ENCODE results near the gene ENTHD1. TPM values are rescaled to one million over a fixed set of nuclear protein-coding genes. Genes with fewer than 3 reads are reported as not detected.

The ENTHD1 gene
- total RNA-seq, 1 experiment from 2014 or later, result not detected

DNA sequence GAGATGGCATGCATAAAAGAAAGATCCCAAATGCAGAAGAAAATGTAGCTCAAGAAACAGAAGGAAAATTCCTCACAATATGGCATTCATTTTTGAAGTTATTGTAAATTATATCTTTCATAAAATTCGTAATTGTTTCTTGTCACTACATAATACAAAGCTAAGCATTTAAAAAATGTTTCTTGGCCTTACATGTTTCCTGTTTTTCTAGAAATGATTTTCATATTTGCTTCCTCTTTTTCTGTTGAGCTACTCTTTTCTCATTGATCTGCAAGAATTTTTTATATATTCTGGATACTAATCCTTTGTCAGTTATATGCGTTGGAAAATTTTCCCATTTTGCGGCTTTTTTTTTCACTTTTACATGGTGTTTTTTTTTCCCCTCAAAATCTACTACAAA, 48.0 kb downstream of the ENTHD1 start:
- ChIA-PET CTCF (no interaction called here), POLR2A (no interaction called here)
- no peaks in the 10 kb centered on the region for H3K9me3 Mint-ChIP-seq (ENCODE audit: unreplicated experiment)
- Histone ChIP-seq H3K9me3 (no peaks in the 10 kb centered on the region), H3K4me1 (no peaks in the 10 kb centered on the region), H3K27me3 (replicated peaks; ENCODE audit: control insufficient read depth, insufficient read depth, low read length) (no peaks in the 10 kb centered on the region), H3K36me3 (ENCODE audit: control insufficient read depth, insufficient read depth, low read length) (no peaks in the 10 kb centered on the region), H3K4me3 (ENCODE audit: low read depth, low read length) (no peak overlapping the region)
- no peaks in the 10 kb centered on the region for H3K4me1 Mint-ChIP-seq (ENCODE audit: low read depth, unreplicated experiment)
- no peak for TF ChIP-seq CTCF (IDR thresholded peaks at IDR 0.05; ENCODE audit: insufficient read depth in 1 of 2, low read depth in 1 of 2, low read length in 1 of 2, severe bottlenecking in 1 of 2, unreplicated experiment in 1 of 2)
- no peak for DNase-seq
- H3K4me3 Mint-ChIP-seq (ENCODE audit: unreplicated experiment), result no peak overlapping the region
- no peak overlapping the region for H3K27ac Mint-ChIP-seq (ENCODE audit: unreplicated experiment)
- intact Hi-C loops (cut with micrococcal nuclease; ENCODE audit: unreplicated experiment), result no loop called here
- peaks cover 13% of the 10 kb centered on the region for H3K27me3 Mint-ChIP-seq (ENCODE audit: insufficient read depth, unreplicated experiment)
- BruUV-seq (replicated peaks), result no TSS peak
- H3K36me3 Mint-ChIP-seq (ENCODE audit: insufficient read depth, unreplicated experiment), result no peaks in the 10 kb centered on the region

- no peak for TF ChIP-seq CTCF (IDR thresholded peaks at IDR 0.05; ENCODE audit: insufficient read depth in 1 of 2, low read depth in 1 of 2, low read length in 1 of 2, severe bottlenecking in 1 of 2, unreplicated experiment in 1 of 2)
- no peak overlapping the region for H3K27ac Mint-ChIP-seq (ENCODE audit: unreplicated experiment)
- ChIA-PET POLR2A (interaction anchor here (0.5 kb wide), 1 partner anchor 338 kb away, joined by 3 read pairs; the partner anchor contains the start of gene MIEF1), CTCF (interaction anchor here (0.6 kb wide), 1 partner anchor 155 kb away, joined by 3 read pairs; no protein-coding TSS in a partner anchor)
- Histone ChIP-seq H3K9me3 (no peaks in the 10 kb centered on the region), H3K36me3 (ENCODE audit: control insufficient read depth, insufficient read depth, low read length) (no peaks in the 10 kb centered on the region), H3K4me1 (no peaks in the 10 kb centered on the region), H3K4me3 (ENCODE audit: low read depth, low read length) (no peak overlapping the region), H3K27me3 (replicated peaks; ENCODE audit: control insufficient read depth, insufficient read depth, low read length) (no peaks in the 10 kb centered on the region)
- intact Hi-C loops (cut with micrococcal nuclease; ENCODE audit: unreplicated experiment), result no loop called here
- H3K27me3 Mint-ChIP-seq (ENCODE audit: insufficient read depth, unreplicated experiment), result peaks cover 15% of the 10 kb centered on the region
- DNase-seq, result no peak
- no peaks in the 10 kb centered on the region for H3K9me3 Mint-ChIP-seq (ENCODE audit: unreplicated experiment)
- H3K36me3 Mint-ChIP-seq (ENCODE audit: insufficient read depth, unreplicated experiment), result no peaks in the 10 kb centered on the region
- no peaks in the 10 kb centered on the region for H3K4me1 Mint-ChIP-seq (ENCODE audit: low read depth, unreplicated experiment)
- no TSS peak for BruUV-seq (replicated peaks)
- H3K4me3 Mint-ChIP-seq (ENCODE audit: unreplicated experiment), result no peak overlapping the region
These were observed 53.5 kb downstream of the ENTHD1 start for GRCh38 chr22:39839917-39840510.

DNA sequence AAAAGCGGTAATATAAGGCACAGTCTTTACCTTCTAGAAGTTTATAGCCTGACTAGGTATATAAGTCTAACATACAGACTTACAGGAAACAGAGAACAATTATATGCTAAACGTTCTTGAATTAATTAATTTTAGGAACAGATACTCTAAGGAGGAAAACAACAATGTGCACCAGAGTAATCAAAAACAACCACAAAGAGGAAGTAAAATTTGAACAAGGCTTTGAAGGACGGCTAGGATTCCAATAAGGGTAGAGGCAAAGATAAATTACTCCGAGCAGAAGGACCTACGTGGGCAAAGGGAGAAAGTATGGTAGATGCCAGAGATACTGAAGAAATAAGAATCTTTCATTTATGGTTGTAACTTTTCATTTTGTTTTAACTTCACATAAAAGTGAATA, 54.4 kb downstream of the ENTHD1 start:
- Mint-ChIP-seq H3K4me1 (ENCODE audit: low read depth, unreplicated experiment) (no peaks in the 10 kb centered on the region), H3K4me3 (ENCODE audit: unreplicated experiment) (no peak overlapping the region), H3K36me3 (ENCODE audit: insufficient read depth, unreplicated experiment) (no peaks in the 10 kb centered on the region), H3K9me3 (ENCODE audit: unreplicated experiment) (no peaks in the 10 kb centered on the region), H3K27ac (ENCODE audit: unreplicated experiment) (no peak overlapping the region), H3K27me3 (ENCODE audit: insufficient read depth, unreplicated experiment) (peaks cover 10% of the 10 kb centered on the region)
- no peaks in the 10 kb centered on the region for H3K4me1 ChIP-seq
- TF ChIP-seq CTCF (IDR thresholded peaks at IDR 0.05; ENCODE audit: insufficient read depth in 1 of 2, low read depth in 1 of 2, low read length in 1 of 2, severe bottlenecking in 1 of 2, unreplicated experiment in 1 of 2), result no peak
- CTCF ChIA-PET, result interaction anchor here (0.6 kb wide), 1 partner anchor 154 kb away, joined by 3 read pairs; no protein-coding TSS in a partner anchor
- H3K27me3 ChIP-seq (replicated peaks; ENCODE audit: control insufficient read depth, insufficient read depth, low read length), result no peaks in the 10 kb centered on the region
- DNase-seq, result no peak
- BruUV-seq (replicated peaks), result no TSS peak
- no peaks in the 10 kb centered on the region for H3K36me3 ChIP-seq (ENCODE audit: control insufficient read depth, insufficient read depth, low read length)
- H3K9me3 ChIP-seq, result no peaks in the 10 kb centered on the region
- H3K4me3 ChIP-seq (ENCODE audit: low read depth, low read length), result no peak overlapping the region
- intact Hi-C loops (cut with micrococcal nuclease; ENCODE audit: unreplicated experiment), result no loop called here
- POLR2A ChIA-PET, result interaction anchor here (0.5 kb wide), 1 partner anchor 337 kb away, joined by 3 read pairs; the partner anchor contains the start of gene MIEF1

All from Caco-2 (cell line).